Measurements from ENCODE around the gene LIN7B. TPM values are rescaled to one million over a fixed set of nuclear protein-coding genes. Genes with fewer than 3 reads are reported as not detected.

Gene LIN7B
- total RNA-seq, 2 donors from 2014 or later: 31.5 to 35.0 TPM

- no peak for TF ChIP-seq CTCF (IDR thresholded peaks at IDR 0.05)
- DNase-seq (ENCODE audit: low spot score): no peak
- Histone ChIP-seq H3K9me3 (no peaks in the 10 kb centered on the region), H3K27me3 (no peaks in the 10 kb centered on the region), H3K4me3 (peak overlapping the region; percentile 46 to 76), H3K4me1 (peaks cover 0 to 37% of the 10 kb centered on the region in 2 donors), H3K27ac (peak overlapping the region; percentile 96), H3K36me3 (no peaks in the 10 kb centered on the region)
Observed at GRCh38 chr19:49152119-49152550, 38.0 kb downstream of the LIN7B start.

GRCh38 chr19:49153167-49153809 lies 39.1 kb downstream of the LIN7B start:
- DNase-seq (ENCODE audit: low spot score): no peak
- Histone ChIP-seq H3K9me3 (no peaks in the 10 kb centered on the region), H3K27me3 (no peaks in the 10 kb centered on the region), H3K4me3 (peak overlapping the region; percentile 46 to 76), H3K4me1 (peaks cover 0 to 44% of the 10 kb centered on the region in 2 donors), H3K36me3 (no peaks in the 10 kb centered on the region), H3K27ac (peak overlapping the region; percentile 96)
- no peak for TF ChIP-seq CTCF (IDR thresholded peaks at IDR 0.05)

- Histone ChIP-seq H3K4me3 (peak overlapping the region; percentile 44 to 76), H3K36me3 (no peaks in the 10 kb centered on the region), H3K27ac (peak overlapping the region; percentile 96), H3K9me3 (no peaks in the 10 kb centered on the region), H3K27me3 (no peaks in the 10 kb centered on the region), H3K4me1 (peaks cover 0 to 45% of the 10 kb centered on the region in 2 donors)
- DNase-seq (ENCODE audit: low spot score): no peak
- no peak for TF ChIP-seq CTCF (IDR thresholded peaks at IDR 0.05)
Observed at GRCh38 chr19:49154279-49154678, 40.1 kb downstream of the LIN7B start.

- no peak for DNase-seq (ENCODE audit: low spot score)
- Histone ChIP-seq H3K27ac (peak within 1 kb of the TSS; percentile 96), H3K4me3 (peak within 1 kb of the TSS; percentile 44 to 76)
Observed at GRCh38 chr19:49155005-49155819, 41.0 kb downstream of the LIN7B start, which contains the start of gene HRC. Gene HRC (minus strand): TSS chr19:49155396. CDS start chr19:49155237, 159 bp downstream.

GRCh38 chr19:49155820-49156346 lies 41.7 kb downstream of the LIN7B start:
- H3K9me3 ChIP-seq: no peaks in the 10 kb centered on the region
- peaks cover 0 to 43% of the 10 kb centered on the region in 2 donors for H3K4me1 ChIP-seq
- no peaks in the 10 kb centered on the region for H3K36me3 ChIP-seq
- no peak for DNase-seq (ENCODE audit: low spot score)
- H3K4me3 ChIP-seq: peak overlapping the region; percentile 44 to 76
- H3K27me3 ChIP-seq: no peaks in the 10 kb centered on the region
- TF ChIP-seq CTCF (IDR thresholded peaks at IDR 0.05): no peak
- peak overlapping the region; percentile 96 for H3K27ac ChIP-seq

More at GRCh38 chr19:49155005-49155819, 41.0 kb downstream of the LIN7B start, which contains the start of gene HRC:
- H3K36me3 ChIP-seq: no peaks in the 10 kb centered on the region
- H3K27me3 ChIP-seq: no peaks in the 10 kb centered on the region
- TF ChIP-seq CTCF (IDR thresholded peaks at IDR 0.05): no peak
- H3K9me3 ChIP-seq: no peaks in the 10 kb centered on the region
- H3K4me1 ChIP-seq: peaks cover 0 to 45% of the 10 kb centered on the region in 2 donors

All from right atrium auricular region (tissue), 2 donors.